IMR-90 (cell line): ENCODE measurements around the gene GIPR. TPM values are rescaled to one million over a fixed set of nuclear protein-coding genes. Genes with fewer than 3 reads are reported as not detected.

Experiments
- MXI1 ChIP-seq: IDR thresholded peaks from 2 replicates; pipeline ENCODE4 v1.6.1; 2012; ENCODE audit warnings: low read depth, mild to moderate bottlenecking, low read length, moderate library complexity, borderline replicate concordance
- RAD21 ChIP-seq: IDR thresholded peaks from 2 replicates; pipeline ENCODE4 v1.6.1; 2012; ENCODE audit warnings: low read length, improper control_type of control experiment
- RCOR1 ChIP-seq: IDR thresholded peaks from 2 replicates; pipeline ENCODE4 v1.6.1; 2012; ENCODE audit warnings: mild to moderate bottlenecking, low read length, improper control_type of control experiment; ENCODE audit not compliant: insufficient replicate concordance
- RFX5 ChIP-seq: IDR thresholded peaks from 2 replicates; pipeline ENCODE4 v1.8.0; 2012; ENCODE audit warnings: low read depth, mild to moderate bottlenecking, low read length, moderate library complexity
- polyA plus RNA-seq, 3 experiments: library from polyadenylated mRNA; depleted of rRNA; stranded (reverse); fragments of >200 nt; gene quantifications; 2 replicates each; pipeline ENCODE4 v1.2.3, GENCODE V29; 2012; ENCODE audit warnings: low replicate concordance in 1 of 3
- total RNA-seq: library from RNA; depleted of rRNA; stranded (reverse); fragments of >200 nt; gene quantifications from 2 replicates; pipeline ENCODE4 v1.2.3, GENCODE V29; 2012

Gene GIPR
- total and polyA plus RNA-seq, 2 of the 4 experiments (the other 2 are of a cell fraction) = 0.18 to 1.2 TPM

DNA sequence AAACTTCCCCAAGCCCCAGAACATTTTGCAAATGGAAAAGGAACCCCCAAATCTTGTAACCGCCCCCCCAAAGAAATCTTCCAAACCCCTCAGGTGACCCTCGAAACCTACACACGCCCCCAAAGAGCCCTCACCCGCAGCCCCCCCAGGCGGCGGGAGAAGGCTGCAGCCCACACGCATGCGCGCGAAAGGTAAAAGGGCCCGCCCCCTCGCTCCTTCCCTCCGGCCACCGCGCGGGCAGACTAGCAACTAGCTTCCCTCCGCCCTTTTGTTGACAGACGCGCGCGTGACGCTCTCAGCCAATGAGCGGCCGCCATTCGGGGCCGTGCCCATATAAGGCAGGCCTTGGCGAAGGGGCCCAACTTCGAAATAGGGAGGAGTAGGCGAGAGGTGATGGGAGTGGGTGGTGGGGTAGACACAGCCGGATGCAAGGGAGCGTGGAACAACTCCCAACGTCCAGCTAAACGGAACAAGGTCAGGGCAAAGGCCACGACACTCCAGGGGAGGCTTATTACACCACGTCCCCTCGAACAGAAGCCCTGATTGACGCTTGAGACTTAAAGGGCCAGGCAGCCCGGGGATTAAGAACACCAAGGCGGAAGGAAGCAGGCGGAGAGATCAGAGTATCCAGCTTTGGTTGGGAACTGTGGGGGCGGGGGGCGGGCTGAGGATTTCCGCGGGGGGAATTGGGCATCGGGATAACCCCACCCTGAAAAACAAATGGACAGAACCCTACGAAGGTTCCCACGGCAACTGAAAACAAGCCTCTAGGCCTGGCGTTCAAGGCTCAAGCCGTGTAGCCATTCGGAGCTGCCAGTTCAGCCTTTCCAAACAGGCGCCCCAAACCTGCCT lies 49.3 kb downstream of the GIPR start (continued):
- TF ChIP-seq RCOR1 (no peak), RFX5 (no peak), RAD21 (no peak), MXI1 (peak; percentile 44; the same call in 1 of the 2 replicates)
